Measurements from ENCODE around the gene SMARCB1. TPM values are rescaled to one million over a fixed set of nuclear protein-coding genes. Genes with fewer than 3 reads are reported as not detected.

Gene SMARCB1
- total and polyA plus RNA-seq, 2 donors (not counting 1 experiment from before 2014, with no cell fraction given) = 20.5 to 86.4 TPM

- Histone ChIP-seq H3K79me2 (ENCODE audit: control insufficient read depth, insufficient read depth, low read length) (no peaks in the 10 kb centered on the region), H3K9me3 (ENCODE audit: control insufficient read depth, insufficient read depth, low read depth, low read length) (no peaks in the 10 kb centered on the region), H3K27ac (ENCODE audit: insufficient read depth, low read length) (no peak within 1 kb of the TSS), H3K36me3 (ENCODE audit: control insufficient read depth, insufficient read depth, low read length) (peaks cover 12% of the 10 kb centered on the region), H3K27me3 (ENCODE audit: control insufficient read depth, insufficient read depth, low read length) (no peaks in the 10 kb centered on the region), H3K4me1 (ENCODE audit: control insufficient read depth, extremely low read depth, insufficient read depth, low read length) (no peaks in the 10 kb centered on the region), H3K4me2 (ENCODE audit: extremely low read depth, insufficient read depth, low read length) (peak within 1 kb of the TSS; percentile 71), H3K9ac (ENCODE audit: insufficient read depth, low read length) (peak within 1 kb of the TSS; percentile 46), H2AFZ (ENCODE audit: low read length) (peak within 1 kb of the TSS; percentile 21), H3K4me3 (replicated peaks in 1 of 4; ENCODE audit: control extremely low read depth in 1 of 4, insufficient read depth in 1 of 4, low read depth in 3 of 4, low read length in 4 of 4) (peak within 1 kb of the TSS in 2 of 4 experiments; percentile 29 to 36), H4K20me1 (ENCODE audit: control insufficient read depth, extremely low read depth, insufficient read depth, low read length) (no peaks in the 10 kb centered on the region)
- DNase-seq (ENCODE audit: low read depth in 2 of 2) = peak; percentile 96 to 98
- TF ChIP-seq CTCF (conservative IDR thresholded peaks at IDR 0.05 in 1 of 2, IDR thresholded peaks at IDR 0.05 in 1 of 2; ENCODE audit: low read depth in 1 of 2, low read length in 2 of 2) (no peak), EZH2 (IDR thresholded peaks at IDR 0.05; ENCODE audit: low read length, missing control alignments) (no peak)
These were observed 52.1 kb downstream of the SMARCB1 start, which contains the start of gene DERL3 for GRCh38 chr22:23838681-23839468. Gene DERL3 (minus strand): TSS chr22:23839006. CDS start chr22:23838987, 19 bp downstream.

- Histone ChIP-seq H3K9me3 (ENCODE audit: control insufficient read depth, insufficient read depth, low read depth, low read length) (no peaks in the 10 kb centered on the region), H3K79me2 (ENCODE audit: control insufficient read depth, insufficient read depth, low read length) (no peaks in the 10 kb centered on the region), H3K27me3 (ENCODE audit: control insufficient read depth, insufficient read depth, low read length) (no peaks in the 10 kb centered on the region), H4K20me1 (ENCODE audit: control insufficient read depth, extremely low read depth, insufficient read depth, low read length) (no peaks in the 10 kb centered on the region), H3K27ac (ENCODE audit: insufficient read depth, low read length) (no peak overlapping the region), H3K4me1 (ENCODE audit: control insufficient read depth, extremely low read depth, insufficient read depth, low read length) (no peaks in the 10 kb centered on the region), H3K4me2 (ENCODE audit: extremely low read depth, insufficient read depth, low read length) (no peak overlapping the region), H3K9ac (ENCODE audit: insufficient read depth, low read length) (no peak overlapping the region), H3K4me3 (replicated peaks in 1 of 4; ENCODE audit: control extremely low read depth in 1 of 4, insufficient read depth in 1 of 4, low read depth in 3 of 4, low read length in 4 of 4) (no peak overlapping the region), H3K36me3 (ENCODE audit: control insufficient read depth, insufficient read depth, low read length) (peaks cover 5% of the 10 kb centered on the region), H2AFZ (ENCODE audit: low read length) (no peak overlapping the region)
- DNase-seq (ENCODE audit: low read depth in 2 of 2) = no peak
- TF ChIP-seq CTCF (conservative IDR thresholded peaks at IDR 0.05 in 1 of 2, IDR thresholded peaks at IDR 0.05 in 1 of 2; ENCODE audit: low read depth in 1 of 2, low read length in 2 of 2) (no peak), EZH2 (IDR thresholded peaks at IDR 0.05; ENCODE audit: low read length, missing control alignments) (no peak)
These were observed 53.3 kb downstream of the SMARCB1 start for GRCh38 chr22:23840026-23840425.

GRCh38 chr22:23841292-23841691 lies 54.5 kb downstream of the SMARCB1 start:
- Histone ChIP-seq H3K4me1 (ENCODE audit: control insufficient read depth, extremely low read depth, insufficient read depth, low read length) (peaks cover 3% of the 10 kb centered on the region), H3K36me3 (ENCODE audit: control insufficient read depth, insufficient read depth, low read length) (no peaks in the 10 kb centered on the region), H3K9ac (ENCODE audit: insufficient read depth, low read length) (no peak overlapping the region), H3K79me2 (ENCODE audit: control insufficient read depth, insufficient read depth, low read length) (no peaks in the 10 kb centered on the region), H3K27ac (ENCODE audit: insufficient read depth, low read length) (no peak overlapping the region), H3K27me3 (ENCODE audit: control insufficient read depth, insufficient read depth, low read length) (no peaks in the 10 kb centered on the region), H2AFZ (ENCODE audit: low read length) (no peak overlapping the region), H3K4me3 (replicated peaks in 1 of 4; ENCODE audit: control extremely low read depth in 1 of 4, insufficient read depth in 1 of 4, low read depth in 3 of 4, low read length in 4 of 4) (no peak overlapping the region), H3K4me2 (ENCODE audit: extremely low read depth, insufficient read depth, low read length) (no peak overlapping the region), H4K20me1 (ENCODE audit: control insufficient read depth, extremely low read depth, insufficient read depth, low read length) (no peaks in the 10 kb centered on the region), H3K9me3 (ENCODE audit: control insufficient read depth, insufficient read depth, low read depth, low read length) (no peaks in the 10 kb centered on the region)
- TF ChIP-seq EZH2 (IDR thresholded peaks at IDR 0.05; ENCODE audit: low read length, missing control alignments) (no peak), CTCF (conservative IDR thresholded peaks at IDR 0.05 in 1 of 2, IDR thresholded peaks at IDR 0.05 in 1 of 2; ENCODE audit: low read depth in 1 of 2, low read length in 2 of 2) (no peak)
- no peak for DNase-seq (ENCODE audit: low read depth in 2 of 2)

Measured in fibroblast of lung (primary cell).